HFF-Myc (cell line): Measurements from ENCODE around the gene C1orf21.

Experiments used
- DNase-seq: peaks from one replicate; pipeline ENCODE4 v3.0.0-alpha.2; 2011; ENCODE audit warnings: low read depth; ENCODE audit errors: extremely low read depth
- H3K4me3 ChIP-seq: replicated peaks from 2 replicates; pipeline ENCODE4 v1.5.1; 2011; ENCODE audit warnings: low read depth, mild to moderate bottlenecking, control low read depth, low read length
- TF ChIP-seq, protein P1 (sequence below): IDR thresholded peaks from 2 replicates; pipeline ENCODE4 v1.5.1; 2012; ENCODE audit warnings: mild to moderate bottlenecking, low read depth, low read length, control low read depth; ENCODE audit errors: missing control alignments

Gene C1orf21

DNA sequence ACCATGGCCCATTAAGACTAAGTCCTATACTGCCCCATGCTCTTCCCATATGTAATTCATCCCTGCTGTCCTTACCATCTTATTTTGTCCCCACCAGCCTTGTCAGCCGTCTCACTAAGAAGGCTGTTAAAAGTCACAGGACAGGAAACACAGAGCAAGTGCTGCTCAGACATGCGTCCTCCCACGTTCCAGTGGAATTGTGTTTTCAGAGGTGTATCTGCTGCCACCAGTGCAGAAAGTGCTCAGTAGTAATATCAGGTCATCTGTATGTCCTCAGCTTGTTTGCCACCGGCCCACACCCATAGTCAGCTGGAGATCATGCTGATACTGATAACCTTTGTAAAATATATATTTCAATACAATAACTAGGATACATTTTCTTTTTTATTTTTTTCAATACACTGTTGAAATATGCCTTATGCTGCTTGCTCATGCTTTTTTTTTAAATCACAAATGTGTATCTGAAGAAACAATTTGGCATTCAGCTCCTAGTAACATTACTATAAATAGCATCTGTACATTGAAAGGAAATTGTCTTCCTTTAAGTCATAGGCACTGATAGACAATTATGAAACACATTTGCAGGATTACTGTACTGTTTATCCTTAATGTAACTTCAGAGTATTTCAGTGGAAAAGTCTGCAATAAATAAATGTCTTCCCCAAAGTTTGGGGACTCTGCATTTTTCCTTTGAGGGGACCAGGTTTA lies 211.0 kb downstream of the C1orf21 start:
- TF ChIP-seq, protein P1, sequence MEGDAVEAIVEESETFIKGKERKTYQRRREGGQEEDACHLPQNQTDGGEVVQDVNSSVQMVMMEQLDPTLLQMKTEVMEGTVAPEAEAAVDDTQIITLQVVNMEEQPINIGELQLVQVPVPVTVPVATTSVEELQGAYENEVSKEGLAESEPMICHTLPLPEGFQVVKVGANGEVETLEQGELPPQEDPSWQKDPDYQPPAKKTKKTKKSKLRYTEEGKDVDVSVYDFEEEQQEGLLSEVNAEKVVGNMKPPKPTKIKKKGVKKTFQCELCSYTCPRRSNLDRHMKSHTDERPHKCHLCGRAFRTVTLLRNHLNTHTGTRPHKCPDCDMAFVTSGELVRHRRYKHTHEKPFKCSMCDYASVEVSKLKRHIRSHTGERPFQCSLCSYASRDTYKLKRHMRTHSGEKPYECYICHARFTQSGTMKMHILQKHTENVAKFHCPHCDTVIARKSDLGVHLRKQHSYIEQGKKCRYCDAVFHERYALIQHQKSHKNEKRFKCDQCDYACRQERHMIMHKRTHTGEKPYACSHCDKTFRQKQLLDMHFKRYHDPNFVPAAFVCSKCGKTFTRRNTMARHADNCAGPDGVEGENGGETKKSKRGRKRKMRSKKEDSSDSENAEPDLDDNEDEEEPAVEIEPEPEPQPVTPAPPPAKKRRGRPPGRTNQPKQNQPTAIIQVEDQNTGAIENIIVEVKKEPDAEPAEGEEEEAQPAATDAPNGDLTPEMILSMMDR, result no peak
- H3K4me3 ChIP-seq, result no peak overlapping the region
- DNase-seq, result no peak

DNA sequence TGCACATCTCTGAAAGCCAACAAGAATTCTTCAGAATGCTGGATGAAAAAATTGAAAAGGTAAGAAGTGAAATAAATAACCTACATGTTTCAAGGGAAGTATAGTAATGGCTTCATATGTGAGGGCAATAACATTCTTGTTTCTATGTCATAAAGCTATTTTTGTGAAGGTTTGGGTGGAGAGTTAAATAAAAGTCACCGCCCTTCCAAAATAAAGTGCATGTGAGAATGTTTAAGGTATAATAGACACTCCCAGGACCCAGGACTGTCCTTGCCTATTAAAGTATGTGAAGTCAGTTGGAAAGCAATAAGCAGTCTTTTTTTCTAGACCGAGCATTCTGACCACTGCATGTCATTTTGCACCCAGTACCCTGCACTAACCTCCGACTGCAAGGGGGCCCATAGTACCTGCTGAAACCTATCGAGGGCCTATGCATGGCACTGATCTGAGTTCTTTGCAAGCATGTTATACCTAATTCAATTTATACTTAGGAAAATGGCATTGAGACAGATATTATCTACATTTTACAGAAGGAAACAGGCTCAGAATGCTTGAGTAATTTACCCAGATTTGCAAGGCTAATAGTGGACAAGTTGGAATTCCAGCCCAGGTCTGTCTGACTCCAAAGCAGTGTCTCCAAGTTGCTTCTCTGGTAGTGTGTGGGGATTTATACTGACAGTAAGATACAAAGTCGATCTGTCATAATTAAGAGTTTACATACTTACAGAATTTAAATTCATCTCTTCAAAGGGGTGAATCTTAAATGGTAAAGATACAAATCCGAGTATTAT lies 211.8 kb downstream of the C1orf21 start:
- DNase-seq, result no peak
- TF ChIP-seq, protein P1, result no peak
- no peak overlapping the region for H3K4me3 ChIP-seq

DNA sequence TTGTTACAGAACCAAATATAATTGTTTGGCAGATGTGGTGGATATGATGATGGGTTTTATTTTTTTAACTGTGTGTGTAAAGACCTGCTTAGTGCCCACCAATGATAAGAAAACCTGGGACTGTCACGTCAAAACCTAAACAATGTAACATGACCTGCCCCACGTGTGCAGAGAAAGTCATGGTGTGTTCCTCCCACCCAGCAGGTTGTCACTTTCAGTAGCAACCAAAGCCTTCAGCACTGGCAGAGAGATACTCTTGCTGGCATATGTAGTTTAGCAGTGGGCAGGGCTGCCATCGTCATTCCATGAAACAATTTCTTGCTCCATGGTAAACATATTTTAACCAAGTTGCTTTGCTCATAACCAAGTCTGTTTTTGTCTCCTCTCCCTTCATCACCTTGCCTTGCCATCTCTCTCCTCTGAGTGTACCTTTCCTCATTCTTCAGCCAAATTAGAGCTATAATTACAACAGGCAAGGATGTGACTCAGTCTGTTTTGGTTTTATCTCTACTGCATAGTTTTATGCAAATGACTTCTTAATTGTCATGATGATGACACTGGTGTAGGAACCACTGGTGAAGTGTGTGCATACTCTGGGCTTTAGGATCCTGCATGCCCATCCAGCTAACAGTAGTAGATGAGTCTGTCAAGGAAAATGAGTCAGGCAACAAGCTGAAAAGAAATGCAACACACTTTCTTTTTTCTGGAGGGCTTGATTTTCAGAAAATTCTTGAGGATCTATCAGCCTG lies 217.5 kb downstream of the C1orf21 start:
- TF ChIP-seq, protein P1, result no peak

DNA sequence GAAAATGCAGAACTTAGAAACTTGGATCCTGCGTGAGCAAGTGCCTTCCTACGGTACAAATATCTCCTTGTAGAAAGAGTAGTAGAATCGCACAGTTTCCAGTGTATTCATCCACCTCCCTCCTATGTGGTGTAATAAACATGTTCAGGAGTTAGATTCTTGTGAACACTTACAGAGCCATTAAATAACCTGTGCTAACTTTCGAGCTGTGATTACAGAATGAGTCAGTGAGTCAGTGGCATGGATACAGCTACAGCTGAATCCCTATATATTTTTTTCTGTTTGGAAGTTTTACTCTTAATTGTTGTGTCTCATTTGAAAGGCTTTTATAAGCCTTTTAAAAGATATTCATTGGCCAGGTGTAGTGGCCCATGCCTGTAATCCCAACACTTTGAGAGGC lies 219.1 kb downstream of the C1orf21 start:
- TF ChIP-seq, protein P1, result no peak
- H3K4me3 ChIP-seq, result no peak overlapping the region
- DNase-seq, result no peak

More for the DNA sequence above, 217.5 kb downstream of the C1orf21 start:
- DNase-seq, result no peak
- no peak overlapping the region for H3K4me3 ChIP-seq

DNA sequence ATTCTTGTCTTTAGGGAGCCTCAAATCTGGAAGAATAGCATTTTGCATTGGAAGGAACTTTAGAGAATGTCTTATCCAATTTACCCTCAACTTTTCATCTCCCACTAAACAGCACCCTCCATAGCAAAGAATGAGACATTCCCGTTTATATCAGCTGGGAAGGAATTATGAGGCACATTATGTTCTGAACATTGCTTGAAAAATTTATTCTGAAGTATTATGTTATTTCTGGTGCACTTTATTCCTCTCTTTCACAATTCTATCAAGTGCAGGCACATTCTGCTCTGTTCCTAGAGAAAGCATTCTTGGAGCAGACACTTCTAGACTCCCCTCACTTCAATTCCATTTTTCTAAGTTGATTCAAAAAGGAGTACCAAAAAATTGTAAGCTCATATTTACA lies 220.0 kb downstream of the C1orf21 start:
- no peak overlapping the region for H3K4me3 ChIP-seq
- TF ChIP-seq, protein P1, result no peak
- no peak for DNase-seq

DNA sequence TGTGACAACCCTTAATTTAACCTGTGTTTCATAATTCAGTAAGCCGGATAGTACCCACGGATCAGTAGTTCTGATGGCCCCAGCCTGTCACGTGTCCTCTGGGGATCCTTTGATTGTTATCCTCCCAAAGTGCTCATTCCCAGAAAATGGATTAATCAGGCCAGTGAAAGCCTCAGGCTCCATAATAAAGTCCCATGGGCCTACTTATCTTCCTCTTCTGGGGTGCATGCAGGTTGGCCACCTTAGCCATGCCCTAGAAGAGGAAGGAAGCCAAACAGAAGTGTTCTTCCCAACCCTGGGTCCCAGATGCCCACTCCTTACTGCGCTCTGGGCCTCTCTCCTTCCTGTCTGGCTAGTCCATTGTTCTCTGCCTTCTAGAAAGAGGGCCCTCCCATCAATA lies 221.8 kb downstream of the C1orf21 start:
- H3K4me3 ChIP-seq, result no peak overlapping the region
- no peak for DNase-seq
- TF ChIP-seq, protein P1, result no peak
